Astrocyte (in vitro differentiated cells and primary cell): ENCODE results near the gene PUSL1. TPM values are rescaled to one million over a fixed set of nuclear protein-coding genes. Genes with fewer than 3 reads are reported as not detected.

ENCODE experiments used
- DNase-seq: peaks from one replicate; pipeline ENCODE4 v3.0.0-alpha.2; 2010; ENCODE audit warnings: low read depth
- FAIRE-seq: peaks from 2 replicates; lab custom pipeline; 2011; peaks lifted over from hg19 to GRCh38; lab: Jason Lieb, UNC
- H2AFZ ChIP-seq: 2 replicates; pipeline ENCODE4 v1.6.0; 2012; ENCODE audit warnings: low read depth, low read length, inconsistent platforms
- H3K27ac ChIP-seq: 2 replicates; pipeline ENCODE4 v1.5.1; 2011; ENCODE audit warnings: low read depth, low read length, inconsistent platforms
- H3K27me3 ChIP-seq: 2 replicates; pipeline ENCODE4 v1.6.0; 2011; ENCODE audit warnings: low read length, inconsistent platforms; ENCODE audit not compliant: insufficient read depth
- H3K36me3 ChIP-seq: 2 replicates; pipeline ENCODE4 v1.5.1; 2011; ENCODE audit warnings: low read length, inconsistent platforms; ENCODE audit not compliant: insufficient read depth
- H3K4me1 ChIP-seq: 2 replicates; pipeline ENCODE4 v1.5.1; 2011; ENCODE audit warnings: low read length, inconsistent platforms; ENCODE audit not compliant: insufficient read depth
- H3K4me2 ChIP-seq: 2 replicates; pipeline ENCODE4 v1.6.0; 2012; ENCODE audit warnings: low read length, inconsistent platforms
- H3K4me3 ChIP-seq: 2 replicates; pipeline ENCODE4 v1.5.1; 2011; ENCODE audit warnings: low read depth, mild to moderate bottlenecking, low read length, inconsistent platforms; ENCODE audit not compliant: insufficient read depth
- H3K79me2 ChIP-seq: 2 replicates; pipeline ENCODE4 v1.6.0; 2012; ENCODE audit warnings: mild to moderate bottlenecking, low read length, inconsistent platforms; ENCODE audit not compliant: insufficient read depth
- H3K9ac ChIP-seq: 2 replicates; pipeline ENCODE4 v1.6.0; 2012; ENCODE audit warnings: mild to moderate bottlenecking, low read length, inconsistent platforms
- H3K9me3 ChIP-seq: 2 replicates; pipeline ENCODE4 v1.5.1; 2012; ENCODE audit warnings: low read depth, mild to moderate bottlenecking, low read length, inconsistent platforms; ENCODE audit not compliant: insufficient read depth
- H4K20me1 ChIP-seq: 2 replicates; pipeline ENCODE4 v1.6.0; 2012; ENCODE audit warnings: low read length, inconsistent platforms; ENCODE audit not compliant: insufficient read depth
- H3K27ac Mint-ChIP-seq: one replicate; pipeline ENCODE4 v1.8.0; 2021; ENCODE audit warnings: mild to moderate bottlenecking, mixed read lengths; ENCODE audit not compliant: unreplicated experiment
- H3K27me3 Mint-ChIP-seq: one replicate; pipeline ENCODE4 v1.8.0; 2021; ENCODE audit warnings: low read depth, mixed read lengths; ENCODE audit not compliant: unreplicated experiment
- H3K36me3 Mint-ChIP-seq: one replicate; pipeline ENCODE4 v1.8.0; 2021; ENCODE audit warnings: low read depth, mixed read lengths; ENCODE audit not compliant: unreplicated experiment
- H3K4me1 Mint-ChIP-seq: one replicate; pipeline ENCODE4 v1.8.0; 2021; ENCODE audit warnings: low read depth, mixed read lengths; ENCODE audit not compliant: unreplicated experiment
- H3K4me3 Mint-ChIP-seq: one replicate; pipeline ENCODE4 v1.8.0; 2021; ENCODE audit warnings: mild to moderate bottlenecking, moderate library complexity, mixed read lengths; ENCODE audit not compliant: unreplicated experiment
- H3K9me3 Mint-ChIP-seq: one replicate; pipeline ENCODE4 v1.8.0; 2021; ENCODE audit warnings: mild to moderate bottlenecking, mixed read lengths; ENCODE audit not compliant: unreplicated experiment
- CTCF ChIP-seq: IDR thresholded peaks from 2 replicates; pipeline ENCODE4 v1.5.1; 2011; ENCODE audit warnings: low read depth, mild to moderate bottlenecking, inconsistent platforms, low read length, moderate library complexity; ENCODE audit not compliant: insufficient read depth
- EZH2 ChIP-seq: IDR thresholded peaks from 2 replicates; pipeline ENCODE4 v1.6.1; 2012; ENCODE audit warnings: mild to moderate bottlenecking, low read length, inconsistent platforms; ENCODE audit not compliant: insufficient read depth
- total RNA-seq: library from RNA; stranded (reverse); gene quantifications from 2 replicates; pipeline ENCODE4 v1.2.1, GENCODE V29; 2021

PUSL1 gene
- total RNA-seq, 1 donor from 2014 or later, result 29.4 TPM

GRCh38 chr1:1353389-1354151 lies 45.2 kb downstream of the PUSL1 start:
- no peak overlapping the region for H3K9ac ChIP-seq
- FAIRE-seq, result no peak
- H3K27ac Mint-ChIP-seq, result no peak overlapping the region

GRCh38 chr1:1354271-1355247 lies 46.2 kb downstream of the PUSL1 start:
- Mint-ChIP-seq H3K9me3 (no peaks in the 10 kb centered on the region), H3K27ac (no peak overlapping the region), H3K4me1 (peaks cover 17% of the 10 kb centered on the region), H3K27me3 (peaks cover 2% of the 10 kb centered on the region), H3K4me3 (peak overlapping the region; percentile 79), H3K36me3 (peaks cover 6% of the 10 kb centered on the region)
- Histone ChIP-seq H3K27me3 (no peaks in the 10 kb centered on the region), H2AFZ (no peak overlapping the region), H3K9me3 (no peaks in the 10 kb centered on the region), H3K4me2 (peak overlapping the region; percentile 22), H3K79me2 (peaks cover 51% of the 10 kb centered on the region), H3K4me3 (no peak overlapping the region), H3K27ac (no peak overlapping the region), H4K20me1 (peaks cover 48% of the 10 kb centered on the region), H3K4me1 (peaks cover 27% of the 10 kb centered on the region), H3K9ac (no peak overlapping the region), H3K36me3 (peaks cover 11% of the 10 kb centered on the region)
- DNase-seq (no peak), FAIRE-seq (no peak)
- TF ChIP-seq CTCF (no peak), EZH2 (no peak)

More at GRCh38 chr1:1353389-1354151, 45.2 kb downstream of the PUSL1 start:
- no peak for DNase-seq
- Histone ChIP-seq H3K9me3 (no peaks in the 10 kb centered on the region), H3K79me2 (peaks cover 54% of the 10 kb centered on the region), H3K4me3 (no peak overlapping the region), H4K20me1 (peaks cover 48% of the 10 kb centered on the region), H2AFZ (no peak overlapping the region), H3K27me3 (no peaks in the 10 kb centered on the region), H3K36me3 (peaks cover 11% of the 10 kb centered on the region), H3K4me1 (peaks cover 17% of the 10 kb centered on the region), H3K27ac (no peak overlapping the region), H3K4me2 (peak overlapping the region; percentile 22)
- no peak overlapping the region for H3K4me3 Mint-ChIP-seq
- peaks cover 10% of the 10 kb centered on the region for H3K4me1 Mint-ChIP-seq
- peaks cover 2% of the 10 kb centered on the region for H3K27me3 Mint-ChIP-seq
- H3K36me3 Mint-ChIP-seq, result peaks cover 6% of the 10 kb centered on the region
- no peak for TF ChIP-seq CTCF
- TF ChIP-seq EZH2, result no peak
- no peaks in the 10 kb centered on the region for H3K9me3 Mint-ChIP-seq
